Measurements from ENCODE around the gene VTA1.
"Not testable (repeated sequence)": the region's sequence is repeated elsewhere in the genome, so short reads cannot be mapped to it uniquely, and the experiment has no call there.

Gene VTA1

GRCh38 chr6:142172758-142173157 lies 25.7 kb downstream of the VTA1 start:
- no peak for DNase-seq

- DNase-seq: no peak
Measured at GRCh38 chr6:142173980-142174379, 26.9 kb downstream of the VTA1 start.

- DNase-seq: no peak
Measured at GRCh38 chr6:142174703-142175102, 27.6 kb downstream of the VTA1 start.

GRCh38 chr6:142178129-142178528 lies 31.1 kb downstream of the VTA1 start:
- no peak for DNase-seq

GRCh38 chr6:142182004-142182403 lies 34.9 kb downstream of the VTA1 start:
- DNase-seq: no peak

GRCh38 chr6:142183351-142183750 lies 36.3 kb downstream of the VTA1 start:
- no peak for DNase-seq

GRCh38 chr6:142184307-142184706 lies 37.2 kb downstream of the VTA1 start:
- no peak for DNase-seq

GRCh38 chr6:142185641-142186040 lies 38.6 kb downstream of the VTA1 start:
- DNase-seq: no peak

GRCh38 chr6:142187209-142187608 lies 40.1 kb downstream of the VTA1 start:
- DNase-seq: no peak

- not testable (repeated sequence) for DNase-seq
Measured at GRCh38 chr6:142188341-142188740, 41.3 kb downstream of the VTA1 start.

- DNase-seq: no peak
Measured at GRCh38 chr6:142189057-142189456, 42.0 kb downstream of the VTA1 start.

GRCh38 chr6:142192343-142192742 lies 45.3 kb downstream of the VTA1 start:
- no peak for DNase-seq

GRCh38 chr6:142193621-142194020 lies 46.6 kb downstream of the VTA1 start:
- DNase-seq: no peak

- DNase-seq: no peak
Measured at GRCh38 chr6:142195862-142196541, 48.9 kb downstream of the VTA1 start.

- no peak for DNase-seq
Measured at GRCh38 chr6:142200846-142201628, 54.0 kb downstream of the VTA1 start.

- peak; percentile 34 for DNase-seq
Measured at GRCh38 chr6:142207265-142207877, 60.3 kb downstream of the VTA1 start.

GRCh38 chr6:142210606-142211005 lies 63.5 kb downstream of the VTA1 start:
- DNase-seq: no peak

GRCh38 chr6:142213402-142213801 lies 66.3 kb downstream of the VTA1 start:
- no peak for DNase-seq

- no peak for DNase-seq
Measured at GRCh38 chr6:142218446-142218845, 71.4 kb downstream of the VTA1 start.

- DNase-seq: no peak
Measured at GRCh38 chr6:142222022-142222421, 75.0 kb downstream of the VTA1 start.

- DNase-seq: no peak
Measured at GRCh38 chr6:142223938-142224337, 76.9 kb downstream of the VTA1 start.

GRCh38 chr6:142225115-142225514 lies 78.1 kb downstream of the VTA1 start:
- no peak for DNase-seq

GRCh38 chr6:142225552-142225951 lies 78.5 kb downstream of the VTA1 start:
- no peak for DNase-seq

- DNase-seq: no peak
Measured at GRCh38 chr6:142226731-142227130, 79.7 kb downstream of the VTA1 start.
